Panc1 (cell line): ENCODE results near the gene RNF212. TPM values are rescaled to one million over a fixed set of nuclear protein-coding genes. Genes with fewer than 3 reads are reported as not detected.

Experiments
- ATAC-seq: fragments of 200-7000 bp; cut with Tn5 transposase; 2 replicates; pipeline ENCODE4 v1.9.1; 2020; ENCODE audit warnings: mild to moderate bottlenecking, moderate library complexity
- BruUV-seq: library from RNA; stranded (reverse); fragments of 400-500 nt; replicated peaks from 2 replicates; lab custom pipeline; 2021; lab: Mats Ljungman, UMichigan
- CTCF ChIA-PET: fragments of 300-600 bp; sonication (Branson Sonifier 250); formaldehyde crosslinking; loops from one replicate; lab custom pipeline; 2022; ENCODE audit warnings: antibody characterized with exemption; lab: Charles Lee
- POLR2A ChIA-PET: fragments of 300-600 bp; sonication (Branson Sonifier 250); formaldehyde crosslinking; loops from one replicate; lab custom pipeline; 2022; ENCODE audit warnings: antibody characterized with exemption; lab: Charles Lee
- DNase-seq: peaks from one replicate; pipeline ENCODE4 v3.0.0-alpha.2; 2010; ENCODE audit warnings: low read depth, low spot score
- H3K27ac ChIP-seq: 2 replicates; pipeline ENCODE4 v1.5.1; 2011; ENCODE audit warnings: mild to moderate bottlenecking, low read length, inconsistent platforms
- H3K27me3 ChIP-seq: fragments of 200-500 bp; sonication (Bioruptor generic); 2 replicates; pipeline ENCODE4 v1.6.0; 2014; ENCODE audit warnings: low read length, inconsistent platforms; ENCODE audit not compliant: control insufficient read depth, insufficient read depth
- H3K36me3 ChIP-seq: fragments of 200-500 bp; sonication (Bioruptor generic); 2 replicates; pipeline ENCODE4 v1.5.1; 2014; ENCODE audit warnings: inconsistent platforms, mild to moderate bottlenecking, low read length, moderate library complexity; ENCODE audit not compliant: control insufficient read depth, insufficient read depth
- H3K4me1 ChIP-seq: 2 replicates; pipeline ENCODE4 v1.5.1; 2011; ENCODE audit warnings: inconsistent platforms, mild to moderate bottlenecking, low read length, moderate library complexity; ENCODE audit not compliant: control insufficient read depth, insufficient read depth
- H3K4me3 ChIP-seq, 2 experiments: 2 replicates each; pipeline ENCODE4 v1.5.1; 2011 to 2012; ENCODE audit warnings: low read depth in 2 of 2, low read length in 2 of 2, mild to moderate bottlenecking in 2 of 2, inconsistent platforms in 1 of 2, moderate library complexity in 1 of 2
- H3K9me3 ChIP-seq: fragments of 200-500 bp; sonication (Bioruptor generic); 2 replicates; pipeline ENCODE4 v1.5.1; 2014; ENCODE audit warnings: low read depth, mild to moderate bottlenecking, inconsistent platforms, low read length, moderate library complexity; ENCODE audit not compliant: control insufficient read depth, insufficient read depth
- CTCF ChIP-seq: fragments of 450-650 bp; IDR thresholded peaks from 2 replicates; pipeline ENCODE4 v1.5.1; 2017; ENCODE audit warnings: mild to moderate bottlenecking
- POLR2AphosphoS5 ChIP-seq: IDR thresholded peaks from 2 replicates; pipeline ENCODE4 v1.6.1; 2012; ENCODE audit warnings: mild to moderate bottlenecking, low read depth, low read length, moderate library complexity
- REST ChIP-seq, 2 experiments: IDR thresholded peaks; 2 replicates each; pipeline ENCODE4 v1.6.1; 2011 to 2012; ENCODE audit warnings: low read depth in 2 of 2, control low read depth in 1 of 2, low read length in 1 of 2, mild to moderate bottlenecking in 1 of 2, moderate library complexity in 1 of 2; ENCODE audit not compliant: insufficient read depth in 1 of 2
- SIN3A ChIP-seq: IDR thresholded peaks from 2 replicates; pipeline ENCODE4 v1.6.1; 2012; ENCODE audit warnings: low read depth, mild to moderate bottlenecking, low read length, moderate library complexity, borderline replicate concordance; ENCODE audit not compliant: insufficient read depth
- TCF7L2 ChIP-seq: IDR thresholded peaks from 2 replicates; pipeline ENCODE4 v1.6.1; 2011; ENCODE audit warnings: mild to moderate bottlenecking, low read depth, low read length, inconsistent platforms
- in situ Hi-C: cut with HindIII; loops from 2 replicates; pipeline ENCODE4 v1.10.0; 2016; ENCODE audit warnings: low sequenced_read_pairs, low pct_unique_long_range_greater_than_20kb
- intact Hi-C: fragments of 100-400 bp; cut with micrococcal nuclease; formaldehyde crosslinking; loops from one replicate; pipeline ENCODE4 v1.10.0; 2022; ENCODE audit not compliant: unreplicated experiment
- total RNA-seq: library from RNA; stranded (reverse); gene quantifications from one replicate; pipeline ENCODE4 v1.2.1, GENCODE V29; 2021; ENCODE audit not compliant: unreplicated experiment

Gene RNF212
- total RNA-seq, 1 experiment from 2014 or later: not detected

- ATAC-seq (no peak), DNase-seq (no peak)
- BruUV-seq: no TSS peak
- ChIA-PET POLR2A (no interaction called here), CTCF (no interaction called here)
- intact Hi-C loops (no loop called here), in situ Hi-C loops (no loop called here)
- Histone ChIP-seq H3K36me3 (no peaks in the 10 kb centered on the region), H3K27ac (peak overlapping the region; percentile 39), H3K4me1 (peaks cover 35% of the 10 kb centered on the region), H3K4me3 (no peak overlapping the region), H3K27me3 (no peaks in the 10 kb centered on the region), H3K9me3 (no peaks in the 10 kb centered on the region)
- no peak for TF ChIP-seq POLR2AphosphoS5
- TF ChIP-seq CTCF: no peak
- no peak for TF ChIP-seq REST (IDR thresholded peaks at IDR 0.05; ENCODE audit: insufficient read depth in 1 of 2, low read depth in 2 of 2, low read length in 1 of 2)
- TF ChIP-seq TCF7L2: no peak
- no peak for TF ChIP-seq SIN3A
Measured at GRCh38 chr4:1033840-1034551, 79.4 kb downstream of the RNF212 start.

GRCh38 chr4:1032861-1033260 lies 80.5 kb downstream of the RNF212 start:
- Histone ChIP-seq H3K36me3 (no peaks in the 10 kb centered on the region), H3K4me1 (peaks cover 27% of the 10 kb centered on the region), H3K4me3 (no peak overlapping the region), H3K27me3 (no peaks in the 10 kb centered on the region), H3K27ac (no peak overlapping the region), H3K9me3 (no peaks in the 10 kb centered on the region)
- in situ Hi-C loops: no loop called here
- ChIA-PET POLR2A (no interaction called here), CTCF (interaction anchor here (0.7 kb wide), 1 partner anchor 38 kb away, joined by 3 read pairs; no protein-coding TSS in a partner anchor)
- intact Hi-C loops: no loop called here
- no peak for DNase-seq
- ATAC-seq: no peak
- TF ChIP-seq POLR2AphosphoS5: no peak
- TF ChIP-seq CTCF: no peak
- TF ChIP-seq TCF7L2: no peak
- no peak for TF ChIP-seq SIN3A
- TF ChIP-seq REST (IDR thresholded peaks at IDR 0.05; ENCODE audit: insufficient read depth in 1 of 2, low read depth in 2 of 2, low read length in 1 of 2): no peak
- no TSS peak for BruUV-seq
